ENCODE results near the gene SH3RF3.
A peak's percentile ranks its signal among the peaks of the same experiment; 100 is the strongest.
"Not testable (repeated sequence)": the region's sequence is repeated elsewhere in the genome, so short reads cannot be mapped to it uniquely, and the experiment has no call there.

The SH3RF3 gene

DNA sequence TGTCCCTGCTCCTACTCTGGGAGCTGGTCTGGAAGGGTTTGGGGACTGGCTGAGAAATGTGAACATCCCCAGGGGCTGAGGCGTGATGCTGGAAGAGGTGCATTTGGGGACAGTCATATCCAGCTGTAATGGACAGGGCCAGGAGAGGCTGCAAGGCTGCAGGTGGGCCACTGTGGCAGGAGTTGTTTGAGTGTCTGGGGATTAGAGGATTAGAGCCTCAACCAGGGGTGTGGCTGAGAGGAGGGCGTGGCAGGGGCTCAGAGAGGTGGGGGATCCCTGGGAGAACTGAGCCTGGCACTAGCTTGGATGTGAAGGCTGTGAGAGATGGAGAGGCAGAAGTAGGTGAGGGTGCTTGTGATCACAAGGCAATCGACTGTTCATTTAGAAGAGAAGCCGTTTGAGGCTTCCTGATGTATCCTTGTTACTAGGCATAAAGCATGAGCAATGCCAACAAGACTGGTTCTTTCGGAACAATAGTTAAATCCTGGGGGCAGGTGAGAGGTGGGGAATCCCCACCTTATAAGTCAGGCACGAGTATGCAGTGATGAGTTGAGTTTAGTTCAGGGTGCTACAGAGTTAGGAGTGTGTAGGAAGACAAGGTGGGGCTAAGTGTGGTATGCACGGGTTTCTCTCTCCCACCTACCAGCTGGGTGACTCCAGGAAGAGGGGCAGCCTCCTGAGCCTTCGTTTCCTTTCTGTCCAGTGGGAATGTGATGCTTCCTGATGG lies 31.9 kb downstream of the SH3RF3 start:
- DNase-seq: no peak

DNA sequence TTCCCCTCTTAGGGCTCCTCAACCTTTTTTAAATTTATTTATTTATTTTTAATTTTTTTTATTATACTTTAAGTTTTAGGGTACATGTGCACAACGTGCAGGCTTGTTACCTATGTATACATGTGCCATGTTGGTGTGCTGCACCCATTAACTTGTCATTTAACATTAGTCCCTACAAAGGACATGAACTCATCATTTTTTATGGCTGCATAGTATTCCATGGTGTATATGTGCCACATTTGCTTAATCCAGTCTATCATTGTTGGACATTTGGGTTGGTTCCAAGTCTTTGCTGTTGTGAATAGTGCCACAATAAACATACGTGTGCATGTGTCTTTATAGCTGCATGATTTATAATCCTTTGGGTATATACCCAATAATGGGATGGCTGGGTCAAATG lies 33.4 kb downstream of the SH3RF3 start:
- DNase-seq: not testable (repeated sequence)

- DNase-seq: no peak
Measured at GRCh38 chr2:109162999-109163398, 34.0 kb downstream of the SH3RF3 start.

DNA sequence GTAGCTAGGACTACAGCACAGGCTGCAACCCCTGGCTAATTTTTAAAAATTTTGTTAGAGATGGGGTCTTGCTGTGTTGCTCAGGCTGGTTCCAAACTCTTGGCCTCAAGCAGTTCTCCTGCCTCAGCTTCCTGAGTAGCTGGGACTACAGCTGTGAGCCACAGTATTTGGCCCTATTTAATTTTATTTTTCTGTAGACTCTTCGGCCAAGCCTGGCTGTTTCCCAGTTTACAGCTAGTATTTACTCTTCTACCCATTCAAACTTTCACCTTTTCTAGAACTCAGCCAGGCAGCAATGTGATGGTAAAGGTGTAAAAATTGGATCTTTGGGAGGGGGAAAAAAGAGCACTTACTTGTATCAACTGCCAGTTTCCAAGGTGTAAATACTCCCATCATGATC lies 35.3 kb downstream of the SH3RF3 start:
- no peak for DNase-seq

DNA sequence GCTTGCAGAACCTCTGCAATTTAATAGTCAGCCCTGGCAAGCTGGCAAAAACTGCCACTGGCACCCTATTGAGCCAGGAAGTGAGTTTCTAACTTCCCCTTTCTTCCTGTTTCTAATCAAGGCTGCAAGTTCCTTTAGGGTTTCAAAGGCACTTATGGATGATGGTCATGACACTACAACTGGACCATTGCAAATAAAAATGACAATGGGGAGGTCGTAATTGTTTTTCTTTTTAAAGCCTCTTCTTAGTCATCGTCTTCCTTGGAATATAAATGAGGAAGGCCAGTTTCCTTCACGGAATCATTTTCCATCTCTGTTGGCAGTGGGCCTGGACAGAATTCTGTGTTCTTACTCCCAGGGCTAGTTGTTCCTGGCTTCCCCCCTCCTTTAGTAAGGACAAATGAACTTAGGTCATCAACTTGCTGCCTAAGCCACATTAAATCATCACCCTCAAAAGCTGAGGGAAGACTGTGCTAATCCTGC lies 35.8 kb downstream of the SH3RF3 start:
- no peak for DNase-seq

DNA sequence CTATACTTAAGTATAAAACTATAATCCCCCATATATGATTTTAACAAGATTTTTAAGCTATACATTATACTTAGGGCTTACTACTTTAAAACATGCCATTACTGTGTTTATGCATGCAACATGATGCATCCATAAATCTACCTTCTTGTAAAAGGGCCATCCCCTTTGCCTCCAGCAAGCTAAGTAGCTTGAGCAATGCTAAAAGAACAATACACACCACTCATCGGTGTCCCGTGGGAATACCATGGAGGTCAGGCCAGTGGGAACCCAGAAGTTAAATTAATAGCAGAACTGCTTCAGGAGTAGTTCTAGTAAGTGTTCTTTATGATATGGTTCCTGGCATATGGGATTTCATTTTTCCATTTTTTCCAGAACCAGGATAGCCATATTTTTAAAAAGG lies 37.8 kb downstream of the SH3RF3 start:
- DNase-seq: no peak

- DNase-seq: no peak
Measured at GRCh38 chr2:109168086-109168485, 39.1 kb downstream of the SH3RF3 start.

DNA sequence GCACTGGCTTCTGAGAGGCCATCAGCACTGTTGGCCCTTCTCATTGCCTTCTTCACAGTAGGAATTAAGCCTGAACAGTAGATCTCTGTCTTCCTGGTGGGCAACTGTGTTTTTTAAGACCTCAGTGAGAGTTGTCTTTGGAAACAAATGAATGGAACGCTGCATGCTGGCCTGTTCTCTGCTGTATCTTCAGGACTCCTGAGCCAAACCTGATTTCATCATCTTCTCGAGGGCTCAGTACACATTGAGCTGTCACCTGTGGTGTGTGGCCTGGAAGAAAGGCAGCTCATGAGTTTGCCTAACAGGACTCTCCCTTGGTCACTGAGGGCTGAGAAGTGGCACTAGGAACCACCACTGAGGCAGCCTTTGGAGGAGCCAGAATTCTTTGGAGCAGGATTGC lies 39.7 kb downstream of the SH3RF3 start:
- no peak for DNase-seq

- DNase-seq: no peak
Measured at GRCh38 chr2:109170645-109171044, 41.6 kb downstream of the SH3RF3 start.

GRCh38 chr2:109171444-109172334 lies 42.7 kb downstream of the SH3RF3 start:
- peak; percentile 73 for DNase-seq

- DNase-seq: no peak
Measured at GRCh38 chr2:109172556-109173105, 43.6 kb downstream of the SH3RF3 start.

- no peak for DNase-seq
Measured at GRCh38 chr2:109173311-109174171, 44.5 kb downstream of the SH3RF3 start.

DNA sequence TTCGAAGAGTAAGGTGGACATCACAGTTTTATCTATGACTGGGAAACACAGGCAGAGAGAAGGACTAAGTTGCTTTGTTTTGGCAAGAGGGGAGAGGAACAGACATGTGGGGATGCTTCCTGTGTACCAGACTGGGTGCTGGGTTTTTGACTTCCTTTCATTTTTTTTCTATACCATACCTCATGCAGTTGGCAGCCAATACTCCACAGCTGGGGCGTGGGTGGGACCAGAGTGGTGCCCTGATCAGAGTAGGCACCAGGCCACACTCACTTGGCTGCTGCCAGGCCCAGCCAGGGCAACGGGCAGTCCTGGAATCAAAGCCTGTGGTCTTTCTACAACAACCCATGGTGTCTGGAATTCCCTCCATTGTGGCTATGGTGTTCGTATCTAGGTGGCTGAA lies 45.2 kb downstream of the SH3RF3 start:
- no peak for DNase-seq

GRCh38 chr2:109174626-109175349 lies 45.8 kb downstream of the SH3RF3 start:
- DNase-seq: no peak

GRCh38 chr2:109175350-109175678 lies 46.3 kb downstream of the SH3RF3 start:
- no peak for DNase-seq

DNA sequence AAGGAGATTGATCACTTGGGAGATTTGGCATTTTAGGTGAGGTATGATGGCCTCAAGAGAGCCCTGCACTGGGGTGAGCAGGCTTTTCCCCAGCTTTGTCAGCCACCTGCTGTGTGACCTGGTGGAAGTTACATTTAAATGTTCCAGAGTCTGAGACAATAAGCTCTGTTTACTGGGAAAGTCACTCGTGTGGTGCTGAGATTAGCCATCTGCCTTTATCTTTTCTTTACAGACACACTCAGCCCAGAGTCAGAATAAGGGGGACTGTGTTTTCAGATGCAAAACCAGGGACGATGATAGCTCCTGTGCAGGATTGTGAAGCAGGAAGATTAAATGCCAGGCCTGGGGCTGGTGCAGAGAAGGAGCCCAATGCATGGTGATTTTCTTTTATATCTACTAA lies 47.9 kb downstream of the SH3RF3 start:
- no peak for DNase-seq

DNA sequence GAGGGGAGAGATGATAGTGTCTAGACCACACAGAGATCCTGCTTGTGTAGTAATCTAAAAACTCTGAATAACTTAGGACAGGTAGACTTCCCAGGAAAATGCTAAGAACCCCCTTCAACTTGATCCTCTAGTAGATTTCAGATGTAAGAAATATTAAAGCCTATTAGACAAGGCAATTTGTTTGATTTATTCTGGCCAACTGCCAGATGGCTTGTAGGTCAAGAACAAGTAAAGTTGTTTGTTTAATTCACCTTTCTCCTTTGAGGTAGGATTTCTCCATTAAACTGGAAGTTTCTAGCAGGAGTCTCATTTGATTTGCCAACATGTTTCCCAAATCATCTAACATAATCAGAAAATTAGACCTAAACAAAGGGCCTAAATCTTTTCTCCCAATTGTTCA lies 48.6 kb downstream of the SH3RF3 start:
- DNase-seq: no peak

DNA sequence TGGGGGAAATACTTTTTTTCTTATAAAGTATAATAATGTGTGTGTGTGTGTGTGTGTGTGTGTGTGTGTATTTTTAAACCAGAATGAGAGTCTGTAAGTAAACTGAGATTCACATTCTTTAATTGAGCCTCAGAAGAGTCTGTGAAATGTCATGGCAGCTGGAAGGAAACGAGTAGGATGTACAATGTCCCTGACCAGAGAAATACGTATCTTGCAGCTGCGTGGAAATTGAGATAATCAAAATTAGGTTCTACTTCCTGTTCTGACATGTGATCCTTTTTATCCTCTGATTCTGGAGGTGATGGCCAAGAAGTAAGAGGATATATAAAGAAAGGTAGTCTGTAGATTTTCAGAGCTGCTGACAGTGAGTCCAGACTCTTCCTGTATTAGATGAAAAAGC lies 50.0 kb downstream of the SH3RF3 start:
- no peak for DNase-seq

- no peak for DNase-seq
Measured at GRCh38 chr2:109180786-109181185, 51.8 kb downstream of the SH3RF3 start.

GRCh38 chr2:109182426-109182825 lies 53.4 kb downstream of the SH3RF3 start:
- no peak for DNase-seq

DNA sequence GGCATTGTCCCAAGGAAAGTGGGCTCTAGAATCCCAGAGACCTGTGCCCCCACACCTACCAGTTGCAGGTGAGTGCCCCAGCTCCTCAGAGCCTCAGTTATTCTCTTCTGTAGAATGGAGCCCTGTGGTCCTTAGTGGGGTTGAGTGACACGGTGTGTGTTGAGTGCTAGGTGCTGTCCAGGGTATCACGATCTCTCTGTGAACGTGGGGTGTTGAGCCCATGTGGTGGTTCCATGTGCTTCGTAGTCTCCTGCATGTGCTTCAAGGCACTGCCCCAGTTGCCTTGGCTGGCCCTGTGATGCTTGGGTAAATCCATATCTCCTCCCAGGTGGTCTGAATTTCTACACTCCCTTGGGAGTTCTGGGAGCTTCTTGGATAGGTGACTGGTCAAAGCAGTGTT lies 54.9 kb downstream of the SH3RF3 start:
- DNase-seq: peak; percentile 29

GRCh38 chr2:109184368-109184767 lies 55.4 kb downstream of the SH3RF3 start:
- DNase-seq: peak; percentile 45

Data from islet precursor cell (in vitro differentiated cells).